Inflammatory macrophage treated with lipopolysaccharide for 4 hours (primary cell): ENCODE data around the gene TTC33.
"Not testable (repeated sequence)": the region's sequence is repeated elsewhere in the genome, so short reads cannot be mapped to it uniquely, and the experiment has no call there.

Source experiments
- DNase-seq: peaks from one replicate; pipeline ENCODE4 v3.0.0-alpha.2; 2020

TTC33 gene

DNA sequence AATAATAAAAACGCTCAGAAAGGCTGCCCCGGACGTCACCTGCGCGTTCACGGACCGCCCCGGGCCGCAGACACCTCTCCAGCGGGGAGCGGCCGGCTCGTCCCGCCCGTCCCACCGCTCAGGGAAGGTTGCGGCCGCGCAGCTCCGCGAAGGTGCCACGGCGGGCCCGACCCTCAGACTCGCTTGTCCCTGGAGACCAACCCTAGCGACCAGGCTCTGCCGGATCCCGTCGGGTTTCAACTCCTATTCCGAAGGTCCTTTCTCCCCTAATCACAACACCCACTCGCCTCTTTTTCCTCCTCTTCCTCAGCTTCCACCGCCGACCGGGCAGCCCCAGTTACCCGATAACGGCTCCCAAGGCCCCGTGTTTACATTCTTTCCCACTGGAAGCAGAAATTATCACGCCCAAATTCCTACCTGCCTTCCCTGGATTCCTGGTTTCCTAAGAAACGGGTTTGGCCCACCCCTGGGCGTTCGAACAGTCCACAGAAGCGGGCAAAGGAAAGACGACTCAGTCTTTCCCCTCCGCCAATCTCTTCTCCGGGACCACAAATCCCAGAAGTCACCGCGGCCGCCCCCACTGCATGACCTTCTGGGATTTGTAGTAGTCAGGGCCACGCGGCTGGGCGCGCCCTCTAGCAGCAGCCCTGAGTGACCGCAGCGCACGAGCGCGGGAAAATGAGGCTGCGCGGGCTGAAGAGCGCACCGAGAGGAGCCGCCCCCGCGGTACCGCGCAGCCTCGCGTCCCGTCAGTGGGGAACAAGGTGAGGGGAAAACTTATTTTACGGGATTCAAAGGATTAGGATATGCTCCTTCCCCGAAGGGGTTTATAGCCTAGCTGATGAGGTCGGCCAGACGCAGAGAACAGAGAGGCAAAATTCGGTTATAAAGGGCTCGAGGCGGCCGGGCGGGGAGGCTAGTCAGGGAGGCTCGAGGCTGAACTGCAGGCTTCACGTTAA lies at the start of gene TTC33:
Gene TTC33 (minus strand): TSS at position 555 of the 959 bp plus-strand sequence. CDS start 8,943 bp downstream, outside the sequence.
- peak; percentile 94 for DNase-seq

DNA sequence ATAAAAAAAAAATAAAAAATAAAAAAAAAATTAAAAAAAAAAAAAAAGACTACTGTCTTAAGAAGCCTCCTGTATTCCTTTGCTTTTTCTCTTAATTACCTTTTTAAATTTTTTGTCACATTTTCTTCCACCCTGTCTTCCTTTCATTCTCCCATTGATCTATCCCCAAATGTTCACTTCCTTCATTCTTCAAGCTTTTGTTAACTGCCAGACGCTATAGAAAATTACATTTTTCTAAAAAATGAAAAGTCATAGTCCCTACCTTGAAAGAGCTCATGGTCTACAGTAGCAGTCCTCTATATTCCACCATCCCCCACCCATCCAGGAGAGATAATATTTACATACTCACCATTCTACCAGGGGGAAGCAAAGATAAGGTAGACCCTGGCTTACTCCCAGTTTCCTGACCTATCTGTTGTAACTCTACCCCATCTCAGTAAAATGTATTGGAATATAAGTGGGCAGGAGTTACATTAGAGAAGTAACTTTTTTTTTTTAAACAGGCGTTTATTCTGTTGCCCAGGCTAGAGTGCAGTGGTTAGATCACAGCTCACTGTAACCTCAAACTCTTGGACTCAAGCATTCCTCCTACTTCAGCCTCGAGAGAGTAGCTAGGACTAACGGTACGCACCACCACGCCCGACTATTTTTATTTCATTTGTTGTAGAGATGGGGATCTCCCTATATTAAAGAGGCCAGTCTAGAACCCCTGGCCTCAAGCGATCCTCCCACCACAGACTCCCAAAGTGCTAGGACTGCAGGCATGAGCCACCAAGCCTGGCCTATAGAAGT lies 46.2 kb upstream of the TTC33 start:
- no peak for DNase-seq

- no peak for DNase-seq
These were observed 43.5 kb upstream of the TTC33 start for GRCh38 chr5:40799258-40799657.

DNA sequence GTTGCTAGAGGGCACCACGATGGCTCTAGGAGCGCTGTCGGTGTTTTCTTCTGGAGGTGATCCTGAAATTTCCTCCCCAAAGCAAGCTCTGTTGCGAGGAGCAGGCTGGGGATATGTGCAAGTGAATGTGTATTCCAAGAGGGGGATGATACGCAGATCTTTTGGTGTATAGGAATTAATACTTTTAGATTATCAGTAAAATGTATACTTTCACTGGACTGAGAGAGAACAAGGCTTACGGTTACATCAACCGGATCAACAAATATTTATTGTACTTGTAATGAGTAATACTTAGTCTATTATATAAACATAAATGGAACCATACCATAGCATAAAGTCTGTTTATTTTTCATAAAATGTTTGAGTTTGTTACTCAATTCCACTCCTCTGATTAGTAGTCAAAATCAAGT lies 43.0 kb upstream of the TTC33 start:
- DNase-seq: no peak

- DNase-seq: peak; percentile 78
These were observed 42.4 kb upstream of the TTC33 start, which contains the start of gene PRKAA1 for GRCh38 chr5:40798012-40798800. Gene PRKAA1 (minus strand): TSS chr5:40798374. CDS start chr5:40798189, 185 bp downstream.

DNA sequence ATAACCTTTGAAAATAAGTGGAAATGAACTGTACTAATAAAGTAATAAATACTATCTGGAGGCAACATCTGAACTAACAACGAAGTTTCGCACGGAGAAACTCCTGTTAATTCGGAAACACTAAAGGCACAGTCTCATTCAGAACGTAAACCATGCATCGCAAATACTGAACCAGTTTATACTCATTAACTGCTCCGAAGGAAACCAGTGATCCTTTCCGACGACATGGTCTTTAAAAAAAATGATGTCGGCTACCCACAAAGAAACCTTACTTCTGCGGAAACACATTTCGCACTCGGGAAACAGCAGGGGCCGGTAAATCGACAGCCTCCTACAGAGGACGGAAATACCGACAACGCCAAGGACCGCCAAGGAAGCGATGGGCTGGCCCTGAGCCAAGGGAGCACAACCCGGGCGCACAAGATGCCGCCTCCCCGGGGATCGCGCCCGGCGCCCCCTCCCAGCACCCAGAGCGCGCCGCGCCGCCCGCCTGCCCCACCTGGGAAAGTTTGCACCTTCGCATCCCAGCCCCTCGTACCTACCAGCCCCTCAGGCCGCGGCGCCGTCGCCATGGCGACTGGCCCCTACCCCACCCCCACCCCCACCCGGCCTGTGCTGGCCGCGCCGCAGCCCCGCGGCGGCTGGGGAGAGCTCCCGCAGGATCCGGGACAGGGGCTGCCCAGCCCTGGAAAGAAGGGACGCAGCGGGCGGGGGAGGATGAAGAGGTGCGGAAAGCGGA lies 41.7 kb upstream of the TTC33 start:
- peak; percentile 47 for DNase-seq

DNA sequence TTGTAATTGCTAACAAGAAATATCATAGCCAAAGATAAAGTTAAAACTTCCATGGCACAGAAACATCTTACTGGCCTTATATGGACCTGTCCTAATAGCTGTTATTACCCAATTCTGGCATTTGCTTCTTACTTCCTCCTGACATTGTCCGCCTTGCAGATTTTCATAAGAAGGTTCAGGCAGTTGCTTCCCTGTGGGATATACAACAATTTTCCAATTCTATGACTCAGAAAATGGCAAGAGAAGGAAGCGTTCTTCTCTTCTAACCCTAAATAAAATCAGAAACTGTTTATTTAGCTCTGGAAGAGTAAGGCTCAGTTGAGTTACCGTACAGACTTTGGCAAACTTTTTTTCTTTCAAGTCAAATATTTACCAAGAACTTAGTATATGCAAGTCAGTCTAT lies 40.7 kb upstream of the TTC33 start:
- DNase-seq: peak; percentile 75

GRCh38 chr5:40794877-40795276 lies 39.1 kb upstream of the TTC33 start:
- not testable (repeated sequence) for DNase-seq

- not testable (repeated sequence) for DNase-seq
These were observed 38.6 kb upstream of the TTC33 start for GRCh38 chr5:40794340-40794739.

DNA sequence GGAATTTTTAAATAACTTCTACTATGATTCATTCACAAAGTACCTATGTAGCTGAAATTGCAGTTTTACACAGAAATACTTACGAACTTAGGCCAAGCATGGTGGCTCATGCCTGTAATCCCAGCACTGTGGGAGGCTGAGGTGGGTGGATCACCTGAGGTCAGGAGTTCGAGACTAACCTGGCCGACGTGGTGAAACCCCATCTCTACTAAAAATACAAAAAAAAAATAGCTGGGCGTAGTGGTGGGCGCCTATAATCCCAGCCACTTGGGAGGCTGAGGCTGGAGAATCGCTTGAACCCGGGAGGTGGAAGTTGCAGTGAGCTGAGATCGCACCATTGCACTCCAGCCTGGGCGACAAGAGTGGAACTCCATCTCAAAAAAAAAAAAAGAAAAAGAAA lies 36.9 kb upstream of the TTC33 start:
- not testable (repeated sequence) for DNase-seq

- no peak for DNase-seq
These were observed 36.0 kb upstream of the TTC33 start for GRCh38 chr5:40791715-40792139.

- DNase-seq: no peak
These were observed 35.3 kb upstream of the TTC33 start for GRCh38 chr5:40790947-40791593.

GRCh38 chr5:40788941-40789340 lies 33.2 kb upstream of the TTC33 start:
- not testable (repeated sequence) for DNase-seq

DNA sequence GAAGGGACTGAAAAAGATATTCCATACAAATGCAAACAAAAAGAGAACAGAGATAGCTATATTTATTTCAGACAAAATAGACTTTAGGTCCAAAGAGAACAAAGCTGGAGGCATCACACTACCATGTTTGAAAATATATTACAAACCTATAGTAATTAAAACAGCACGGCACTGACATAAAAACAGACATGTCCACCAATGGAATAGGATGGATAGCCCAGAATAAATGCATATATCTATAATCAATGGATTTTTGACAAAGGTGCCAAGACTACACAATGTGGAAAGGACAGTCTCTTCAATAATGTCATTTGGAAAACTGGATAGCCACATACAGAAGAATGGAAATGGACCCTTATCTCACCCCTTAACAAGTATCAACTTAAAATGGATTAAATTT lies 32.2 kb upstream of the TTC33 start:
- no peak for DNase-seq

GRCh38 chr5:40786664-40787063 lies 30.9 kb upstream of the TTC33 start:
- DNase-seq: not testable (repeated sequence)

- no peak for DNase-seq
These were observed 29.2 kb upstream of the TTC33 start for GRCh38 chr5:40784916-40785315.

GRCh38 chr5:40784027-40784653 lies 28.4 kb upstream of the TTC33 start:
- DNase-seq: no peak

GRCh38 chr5:40781843-40782409 lies 26.2 kb upstream of the TTC33 start:
- DNase-seq: no peak

- DNase-seq: no peak
These were observed 25.1 kb upstream of the TTC33 start for GRCh38 chr5:40780858-40781257.

- DNase-seq: no peak
These were observed 24.4 kb upstream of the TTC33 start for GRCh38 chr5:40780199-40780598.

GRCh38 chr5:40779561-40779960 lies 23.8 kb upstream of the TTC33 start:
- DNase-seq: no peak
